HepG2 (cell line): ENCODE data around the gene ALK.

ENCODE experiments used
- ETV6 ChIP-seq: sonication (generic); formaldehyde crosslinking; conservative IDR thresholded peaks from 2 replicates; pipeline ENCODE4 v1.4.0; 2020; ENCODE audit warnings: missing genetic modification reagents
- HDAC6 ChIP-seq: fragments of 200-600 bp; sonication (generic); IDR thresholded peaks from 2 replicates; pipeline ENCODE4 v1.7.0; 2017; ENCODE audit warnings: mild to moderate bottlenecking, antibody characterized with exemption, low read length, low read depth
- POLR2A ChIP-seq, 2 experiments: IDR thresholded peaks; 2 replicates each; pipeline ENCODE4 v1.6.1; 2011; ENCODE audit warnings: low read depth in 2 of 2, low read length in 2 of 2, mild to moderate bottlenecking in 1 of 2, moderate library complexity in 1 of 2; ENCODE audit not compliant: insufficient read depth in 1 of 2
- POLR2AphosphoS5 ChIP-seq: IDR thresholded peaks from 2 replicates; pipeline ENCODE4 v1.6.1; 2012; ENCODE audit warnings: low read depth, low read length
- REST ChIP-seq, 2 experiments: IDR thresholded peaks; 2 replicates each; pipeline ENCODE4 v1.6.1; 2011 to 2012; ENCODE audit warnings: low read length in 2 of 2, borderline replicate concordance in 1 of 2, low read depth in 1 of 2, mild to moderate bottlenecking in 1 of 2, moderate library complexity in 1 of 2
- ZBTB21 ChIP-seq: sonication (generic); formaldehyde crosslinking; IDR thresholded peaks from 2 replicates; pipeline ENCODE4 v1.4.0; 2020; ENCODE audit warnings: missing genetic modification reagents
- ZBTB8A ChIP-seq: sonication (generic); formaldehyde crosslinking; IDR thresholded peaks from 2 replicates; pipeline ENCODE4 v1.4.0; 2020; ENCODE audit warnings: mild to moderate bottlenecking, low read depth, missing genetic modification reagents, borderline replicate concordance
- ZNF232 ChIP-seq: sonication (generic); formaldehyde crosslinking; IDR thresholded peaks from 2 replicates; pipeline ENCODE4 v1.4.0; 2020; ENCODE audit warnings: missing genetic modification reagents, borderline replicate concordance
- ZNF609 ChIP-seq: sonication (generic); formaldehyde crosslinking; IDR thresholded peaks from 2 replicates; pipeline ENCODE4 v1.4.0; 2020; ENCODE audit warnings: mild to moderate bottlenecking, missing genetic modification reagents, borderline replicate concordance
- ZNF776 ChIP-seq: sonication (generic); formaldehyde crosslinking; IDR thresholded peaks from 2 replicates; pipeline ENCODE4 v1.4.0; 2020; ENCODE audit warnings: mild to moderate bottlenecking, missing genetic modification reagents
- ZNF839 ChIP-seq: sonication (generic); formaldehyde crosslinking; IDR thresholded peaks from 2 replicates; pipeline ENCODE4 v1.4.0; 2020; ENCODE audit warnings: missing genetic modification reagents, mild to moderate bottlenecking, borderline replicate concordance

GRCh38 chr2:29691391-29691950 lies 229.9 kb downstream of the ALK start:
- no peak for TF ChIP-seq ZNF776 (CRISPR knock-in tag)
- no peak for TF ChIP-seq REST (IDR thresholded peaks at IDR 0.05; ENCODE audit: borderline replicate concordance in 1 of 2, low read depth in 1 of 2, low read length in 2 of 2)
- TF ChIP-seq ZNF232 (CRISPR knock-in tag) = no peak
- no peak for TF ChIP-seq HDAC6
- no peak for TF ChIP-seq POLR2AphosphoS5
- no peak for TF ChIP-seq ZBTB21
- no peak for TF ChIP-seq ZNF839 (CRISPR knock-in tag)
- TF ChIP-seq ZNF609 (CRISPR knock-in tag) = no peak
- no peak for TF ChIP-seq ETV6 (CRISPR knock-in tag)
- no peak for TF ChIP-seq ZBTB8A (CRISPR knock-in tag)
- TF ChIP-seq POLR2A (IDR thresholded peaks at IDR 0.05; ENCODE audit: insufficient read depth in 1 of 2, low read depth in 2 of 2, low read length in 2 of 2) = no peak
